ENCODE measurements around the gene OR5C1. TPM values are rescaled to one million over a fixed set of nuclear protein-coding genes. Genes with fewer than 3 reads are reported as not detected.
"Not testable (repeated sequence)": the region's sequence is repeated elsewhere in the genome, so short reads cannot be mapped to it uniquely, and the experiment has no call there.

Gene OR5C1
- total RNA-seq, 1 donor from 2014 or later: not detected

- intact Hi-C loops (cut with micrococcal nuclease): loop anchor here (1.0 to 10.0 kb wide), 12 partner anchors 312 to 715 kb away; partner anchors contain the start of genes MORN5, MRRF, NDUFA8 and RBM18
Observed at GRCh38 chr9:122810306-122810946, 21.7 kb downstream of the OR5C1 start.

- intact Hi-C loops (cut with micrococcal nuclease): loop anchor here (5.0 to 10.0 kb wide), 2 partner anchors 412 to 550 kb away; partner anchors contain the start of genes MRRF and RBM18
Observed at GRCh38 chr9:122812736-122813135, 24.0 kb downstream of the OR5C1 start.

GRCh38 chr9:122814545-122814944 is 25.8 kb downstream of the OR5C1 start:
- intact Hi-C loops (cut with micrococcal nuclease): loop anchor here (5.0 to 10.0 kb wide), 2 partner anchors 410 to 552 kb away; partner anchors contain the start of genes MRRF and RBM18

- intact Hi-C loops (cut with micrococcal nuclease): loop anchor here (10.0 kb wide), 1 partner anchor 409 kb away; no protein-coding TSS in a partner anchor
Observed at GRCh38 chr9:122815544-122815943, 26.8 kb downstream of the OR5C1 start.

- intact Hi-C loops (cut with micrococcal nuclease): loop anchor here (1.0 to 10.0 kb wide), 2 partner anchors 12 to 408 kb away; partner anchors contain the start of gene PDCL
Observed at GRCh38 chr9:122816163-122816867, 27.6 kb downstream of the OR5C1 start.

- intact Hi-C loops (cut with micrococcal nuclease): loop anchor here (10.0 kb wide), 1 partner anchor 405 kb away; no protein-coding TSS in a partner anchor
Observed at GRCh38 chr9:122819326-122819725, 30.6 kb downstream of the OR5C1 start.

- intact Hi-C loops (cut with micrococcal nuclease): loop anchor here (10.0 kb wide), 3 partner anchors 405 to 1465 kb away; partner anchors contain the start of gene DENND1A
Observed at GRCh38 chr9:122819791-122820489, 31.2 kb downstream of the OR5C1 start.

GRCh38 chr9:122820490-122820845 is 31.7 kb downstream of the OR5C1 start:
- intact Hi-C loops (cut with micrococcal nuclease): loop anchor here (10.0 kb wide), 2 partner anchors 1114 to 1466 kb away; partner anchors contain the start of gene DENND1A

GRCh38 chr9:122821278-122821943 is 32.7 kb downstream of the OR5C1 start:
- intact Hi-C loops (cut with micrococcal nuclease): loop anchor here (10.0 kb wide), 2 partner anchors 1113 to 1467 kb away; partner anchors contain the start of gene DENND1A

GRCh38 chr9:122822056-122822455 is 33.3 kb downstream of the OR5C1 start:
- intact Hi-C loops (cut with micrococcal nuclease): loop anchor here (10.0 kb wide), 2 partner anchors 1113 to 1467 kb away; partner anchors contain the start of gene DENND1A

GRCh38 chr9:122822938-122823337 is 34.2 kb downstream of the OR5C1 start:
- intact Hi-C loops (cut with micrococcal nuclease): loop anchor here (10.0 kb wide), 2 partner anchors 1112 to 1468 kb away; partner anchors contain the start of gene DENND1A

GRCh38 chr9:122827761-122828093 is 39.0 kb downstream of the OR5C1 start:
- intact Hi-C loops (cut with micrococcal nuclease): loop anchor here (1.0 to 10.0 kb wide), 13 partner anchors 11 to 1590 kb away; partner anchors contain the start of genes DENND1A, MORN5, MRRF and NDUFA8

- intact Hi-C loops (cut with micrococcal nuclease): loop anchor here (1.0 to 10.0 kb wide), 13 partner anchors 13 to 1588 kb away; partner anchors contain the start of genes DENND1A, MORN5, MRRF and NDUFA8
Observed at GRCh38 chr9:122828965-122829284, 40.2 kb downstream of the OR5C1 start.

GRCh38 chr9:122832194-122832593 is 43.5 kb downstream of the OR5C1 start:
- intact Hi-C loops (cut with micrococcal nuclease): no loop called here

- intact Hi-C loops (cut with micrococcal nuclease): no loop called here
Observed at GRCh38 chr9:122835313-122835731, 46.6 kb downstream of the OR5C1 start.

- intact Hi-C loops (cut with micrococcal nuclease): no loop called here
Observed at GRCh38 chr9:122837266-122837850, 48.6 kb downstream of the OR5C1 start.

GRCh38 chr9:122838441-122838840 is 49.7 kb downstream of the OR5C1 start:
- intact Hi-C loops (cut with micrococcal nuclease): not testable (repeated sequence)
